Duodenal mucosa (tissue), 2 donors: ENCODE data around the gene SYTL1.

Experiments used
- H3K27ac ChIP-seq: one replicate; pipeline ENCODE4 v1.7.0; 2013; ENCODE audit warnings: low read depth, low read length
- H3K27me3 ChIP-seq, 2 donors: one replicate each; pipeline ENCODE4 v1.7.0; 2013; ENCODE audit warnings: low read length in 2 of 2, control low read depth in 1 of 2; ENCODE audit not compliant: insufficient read depth in 2 of 2, control insufficient read depth in 1 of 2
- H3K36me3 ChIP-seq, 2 donors: one replicate each; pipeline ENCODE4 v1.7.0; 2013; ENCODE audit warnings: low read length in 2 of 2, control low read depth in 1 of 2; ENCODE audit not compliant: insufficient read depth in 2 of 2, control insufficient read depth in 1 of 2
- H3K4me1 ChIP-seq, 2 donors: one replicate each; pipeline ENCODE4 v1.7.0; 2013; ENCODE audit warnings: low read length in 2 of 2, control low read depth in 1 of 2; ENCODE audit not compliant: insufficient read depth in 2 of 2, control insufficient read depth in 1 of 2
- H3K4me3 ChIP-seq, 2 donors: one replicate each; pipeline ENCODE4 v1.7.0; 2013; ENCODE audit warnings: low read length in 2 of 2, low read depth in 1 of 2
- H3K9ac ChIP-seq, 2 donors: one replicate each; pipeline ENCODE4 v1.7.0; 2013; ENCODE audit warnings: low read length in 2 of 2, low read depth in 1 of 2
- H3K9me3 ChIP-seq, 2 donors: one replicate each; pipeline ENCODE4 v1.7.0; 2013; ENCODE audit warnings: low read length in 2 of 2, control low read depth in 1 of 2; ENCODE audit not compliant: control insufficient read depth in 1 of 2

The SYTL1 gene

DNA sequence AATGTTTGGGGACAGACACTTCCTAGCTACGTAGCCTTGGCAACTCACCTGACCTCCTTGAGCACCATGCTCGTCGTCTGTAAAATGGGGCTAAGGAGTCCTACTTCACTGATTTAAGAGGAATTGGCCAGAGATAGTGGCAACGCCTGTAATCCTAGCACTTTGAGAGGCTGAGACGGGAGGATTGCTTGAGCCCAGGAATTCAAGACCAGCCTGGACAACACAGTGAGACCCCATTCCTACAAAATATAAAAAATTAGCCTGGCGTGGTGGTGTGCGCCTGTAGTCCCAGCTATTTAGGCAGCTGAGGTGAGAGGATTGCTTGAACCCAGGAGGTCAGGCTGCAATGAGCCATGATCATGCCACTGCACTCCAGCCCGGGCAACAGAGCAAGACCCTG is 4.5 kb downstream of the SYTL1 start:
- Histone ChIP-seq H3K27ac (no peak overlapping the region), H3K27me3 (peaks cover 0 to 4% of the 10 kb centered on the region in 2 donors), H3K4me1 (peaks cover 33 to 42% of the 10 kb centered on the region in 2 donors), H3K4me3 (no peak overlapping the region), H3K9ac (no peak overlapping the region), H3K9me3 (no peaks in the 10 kb centered on the region), H3K36me3 (no peaks in the 10 kb centered on the region)

DNA sequence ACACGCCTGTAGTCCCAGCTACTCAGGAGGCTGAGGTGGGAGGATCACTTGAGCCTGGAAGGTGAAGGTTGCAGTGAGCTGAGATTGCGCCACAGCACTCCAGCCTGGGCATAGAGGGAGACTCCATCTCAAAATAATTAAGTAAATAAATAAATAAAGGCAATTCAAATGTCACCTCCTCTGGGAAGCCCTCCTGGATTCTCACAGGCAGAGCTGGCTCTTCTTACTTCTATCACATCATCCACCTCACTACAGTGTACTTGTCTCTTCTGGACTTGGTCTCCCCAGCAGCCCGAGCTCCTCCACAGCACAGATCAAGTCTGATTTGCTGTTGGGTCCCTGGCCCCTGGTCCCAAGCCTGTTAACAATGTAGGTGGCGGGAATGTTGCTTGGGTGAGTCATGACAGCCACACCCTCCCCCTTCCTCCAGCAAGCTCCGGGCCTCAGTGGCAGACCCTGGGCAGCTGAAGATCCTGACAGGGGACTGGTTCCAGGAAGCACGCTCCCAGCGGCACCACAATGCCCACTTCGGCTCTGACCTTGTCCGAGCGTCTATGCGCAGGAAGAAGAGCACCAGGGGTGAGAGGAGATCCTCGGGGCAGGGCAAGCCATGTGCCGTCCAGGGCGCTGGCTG is 5.3 kb downstream of the SYTL1 start:
- H3K27ac ChIP-seq, result no peak overlapping the region
- no peaks in the 10 kb centered on the region for H3K36me3 ChIP-seq

DNA sequence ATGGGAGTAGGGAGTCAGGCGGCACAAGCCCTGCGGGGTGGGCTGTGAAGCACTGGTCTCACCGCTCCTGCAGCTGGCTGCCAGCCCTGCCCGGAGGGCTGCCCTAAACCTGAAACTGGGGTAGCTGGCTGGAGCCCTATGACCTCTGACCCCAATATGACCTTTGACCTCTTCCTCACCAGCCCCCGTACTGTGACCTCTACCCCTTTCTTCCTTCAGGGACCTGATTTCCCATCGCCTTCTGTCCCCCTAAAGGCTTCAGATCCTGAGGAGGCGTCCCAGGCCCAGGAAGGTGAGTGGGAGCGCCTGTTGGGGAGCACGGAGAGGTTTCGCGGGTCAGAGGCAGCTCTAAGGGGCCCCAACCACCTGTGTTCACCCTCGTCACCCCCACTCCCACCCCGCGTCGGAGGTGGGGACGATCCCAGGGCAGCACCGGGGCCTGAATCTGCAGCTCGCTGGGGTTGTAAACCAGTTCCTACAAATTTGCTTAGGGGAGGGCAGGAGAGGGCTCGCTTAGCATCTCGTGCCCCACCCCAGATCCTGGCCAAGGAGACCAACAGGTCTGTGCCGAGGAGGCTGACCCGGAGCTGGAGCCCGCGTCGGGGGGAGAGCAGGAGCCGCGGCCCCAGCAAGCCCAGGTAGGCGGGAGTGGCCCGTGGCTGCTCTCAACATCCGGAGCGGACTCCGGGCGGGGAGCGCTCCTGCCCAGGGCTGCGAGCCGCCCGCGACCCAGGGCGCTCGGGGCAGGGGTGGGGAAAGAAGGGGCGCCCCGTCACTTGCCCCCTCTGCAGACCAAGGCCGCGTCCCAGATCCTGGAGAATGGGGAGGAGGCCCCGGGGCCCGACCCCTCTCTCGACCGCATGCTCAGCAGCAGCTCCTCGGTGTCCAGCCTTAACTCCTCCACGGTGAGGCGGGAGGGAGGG is 7.3 kb downstream of the SYTL1 start:
- H3K27me3 ChIP-seq, result peaks cover 0 to 4% of the 10 kb centered on the region in 2 donors
- peaks cover 0 to 2% of the 10 kb centered on the region in 2 donors for H3K36me3 ChIP-seq
- H3K27ac ChIP-seq, result no peak overlapping the region
- H3K4me3 ChIP-seq, result peak overlapping the region; percentile 54 to 60
- H3K9me3 ChIP-seq, result no peaks in the 10 kb centered on the region
- H3K9ac ChIP-seq, result peak overlapping the region in 1 of 2 donors; percentile 64
- H3K4me1 ChIP-seq, result peaks cover 18 to 25% of the 10 kb centered on the region in 2 donors

More for the DNA sequence above, 5.3 kb downstream of the SYTL1 start:
- Histone ChIP-seq H3K4me3 (no peak overlapping the region), H3K27me3 (peaks cover 0 to 4% of the 10 kb centered on the region in 2 donors), H3K4me1 (peaks cover 26 to 39% of the 10 kb centered on the region in 2 donors), H3K9me3 (no peaks in the 10 kb centered on the region), H3K9ac (no peak overlapping the region)

DNA sequence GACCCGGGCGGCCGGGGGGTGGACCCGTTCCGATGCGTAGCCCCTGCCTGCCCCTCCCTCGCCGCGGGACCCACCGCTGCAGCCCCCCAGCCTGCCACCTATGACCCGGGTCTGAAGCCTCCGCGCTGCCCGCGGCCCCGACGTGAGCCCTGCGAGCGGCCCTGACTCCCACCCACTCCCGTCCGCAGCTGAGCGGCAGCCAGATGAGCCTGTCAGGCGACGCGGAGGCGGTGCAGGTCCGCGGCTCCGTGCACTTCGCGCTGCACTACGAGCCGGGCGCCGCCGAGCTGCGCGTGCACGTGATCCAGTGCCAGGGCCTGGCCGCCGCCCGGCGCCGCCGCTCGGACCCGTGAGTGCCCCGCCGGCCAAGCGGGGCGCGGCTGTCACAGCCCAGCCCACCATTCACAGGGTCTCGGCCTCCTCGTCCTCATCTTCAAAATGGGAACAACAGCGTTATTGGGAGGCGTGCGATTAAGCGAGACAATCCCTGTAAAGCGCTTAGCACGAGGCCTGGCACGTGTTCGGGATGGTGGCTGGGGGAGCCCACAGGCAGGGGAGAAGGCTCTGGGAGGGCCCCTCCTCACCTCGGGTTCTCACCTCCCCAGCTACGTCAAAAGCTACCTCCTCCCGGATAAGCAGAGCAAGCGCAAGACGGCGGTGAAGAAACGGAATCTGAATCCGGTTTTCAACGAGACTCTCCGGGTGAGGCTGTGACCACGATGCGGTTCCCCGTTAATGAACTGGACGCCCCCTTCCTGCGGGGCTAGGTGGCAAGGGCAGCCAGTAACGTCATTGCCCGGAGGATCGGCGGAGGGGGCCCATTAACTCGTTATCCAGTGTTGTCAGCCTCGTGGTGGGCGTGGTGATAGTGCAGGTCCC is 8.2 kb downstream of the SYTL1 start:
- peaks cover 18 to 25% of the 10 kb centered on the region in 2 donors for H3K4me1 ChIP-seq
- H3K36me3 ChIP-seq, result peaks cover 0 to 2% of the 10 kb centered on the region in 2 donors
- no peak overlapping the region for H3K9ac ChIP-seq
- peak overlapping the region; percentile 54 to 60 for H3K4me3 ChIP-seq
- no peaks in the 10 kb centered on the region for H3K9me3 ChIP-seq
- H3K27ac ChIP-seq, result no peak overlapping the region
- peaks cover 0 to 4% of the 10 kb centered on the region in 2 donors for H3K27me3 ChIP-seq

DNA sequence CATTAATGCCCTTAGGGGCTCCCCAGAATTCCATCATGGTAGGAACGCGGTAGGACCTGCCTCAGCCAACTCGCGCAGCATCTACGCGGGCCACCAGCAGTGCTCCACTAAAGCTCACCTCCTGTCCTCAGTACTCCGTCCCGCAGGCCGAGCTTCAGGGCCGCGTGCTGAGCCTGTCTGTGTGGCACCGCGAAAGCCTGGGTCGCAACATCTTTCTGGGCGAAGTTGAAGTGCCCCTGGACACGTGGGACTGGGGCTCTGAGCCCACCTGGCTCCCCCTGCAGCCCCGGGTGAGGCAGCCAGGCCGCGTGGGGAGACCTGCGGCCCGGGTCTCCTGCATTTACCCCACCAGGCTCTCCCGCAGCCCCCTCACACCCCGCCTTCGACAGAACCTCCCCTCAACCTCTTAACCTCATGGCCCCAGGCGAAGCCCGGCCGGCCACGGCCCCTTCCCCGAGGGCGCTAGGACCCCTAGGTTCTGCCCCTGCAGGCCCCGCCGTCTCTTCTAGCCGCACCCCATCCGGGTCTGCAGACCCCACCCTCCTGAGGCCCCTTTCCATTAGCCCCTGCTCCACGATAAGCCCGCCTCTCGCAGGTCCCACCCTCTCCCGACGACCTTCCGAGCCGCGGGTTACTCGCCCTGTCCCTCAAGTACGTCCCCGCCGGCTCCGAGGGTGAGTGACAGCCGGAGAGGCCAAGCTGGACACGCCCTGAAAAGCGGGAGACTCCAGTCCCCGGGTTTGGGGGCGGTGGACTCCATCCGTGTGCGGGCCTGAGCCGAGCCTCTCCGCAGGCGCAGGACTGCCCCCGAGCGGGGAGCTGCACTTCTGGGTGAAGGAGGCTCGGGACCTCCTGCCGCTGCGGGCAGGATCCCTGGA is 9.1 kb downstream of the SYTL1 start:
- Histone ChIP-seq H3K4me3 (peak overlapping the region; percentile 30 to 54), H3K4me1 (peaks cover 18 to 25% of the 10 kb centered on the region in 2 donors), H3K27me3 (peaks cover 0 to 4% of the 10 kb centered on the region in 2 donors), H3K9ac (peak overlapping the region in 1 of 2 donors; percentile 43), H3K36me3 (peaks cover 0 to 7% of the 10 kb centered on the region in 2 donors), H3K27ac (no peak overlapping the region), H3K9me3 (no peaks in the 10 kb centered on the region)

DNA sequence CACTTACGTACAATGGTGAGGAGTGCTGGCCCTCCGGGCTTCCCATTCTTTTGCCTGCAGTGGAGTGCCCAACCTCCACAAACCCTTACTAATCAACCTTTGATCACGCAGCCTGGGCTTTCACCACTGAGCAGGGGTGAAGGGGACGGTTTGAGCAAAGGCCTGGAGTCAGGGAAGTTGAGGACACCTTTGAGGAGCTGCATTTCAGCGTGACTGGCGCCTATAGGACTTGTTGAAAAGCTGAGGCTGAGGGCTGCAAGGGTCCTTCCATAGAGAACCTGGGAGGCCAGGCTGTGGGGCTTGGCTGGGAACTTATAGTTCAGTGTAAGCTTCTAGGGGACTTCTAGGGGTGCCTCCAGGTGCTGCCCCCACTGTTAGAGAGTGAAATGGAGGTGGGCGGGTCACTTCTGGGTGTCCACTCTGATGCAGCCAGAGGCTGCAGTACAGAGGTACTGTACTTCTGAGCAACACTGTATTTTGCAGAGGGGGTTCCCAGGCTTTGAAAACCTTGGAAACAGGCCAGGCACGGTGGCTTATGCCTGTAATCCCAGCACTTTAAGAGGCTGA is 9.8 kb downstream of the SYTL1 start:
- H3K4me1 ChIP-seq, result peaks cover 19 to 25% of the 10 kb centered on the region in 2 donors
- peak overlapping the region in 1 of 2 donors; percentile 43 for H3K9ac ChIP-seq
- peaks cover 0 to 11% of the 10 kb centered on the region in 2 donors for H3K36me3 ChIP-seq
- H3K4me3 ChIP-seq, result peak overlapping the region; percentile 30 to 54
- H3K27ac ChIP-seq, result no peak overlapping the region
- H3K27me3 ChIP-seq, result peaks cover 0 to 4% of the 10 kb centered on the region in 2 donors
- H3K9me3 ChIP-seq, result no peaks in the 10 kb centered on the region

DNA sequence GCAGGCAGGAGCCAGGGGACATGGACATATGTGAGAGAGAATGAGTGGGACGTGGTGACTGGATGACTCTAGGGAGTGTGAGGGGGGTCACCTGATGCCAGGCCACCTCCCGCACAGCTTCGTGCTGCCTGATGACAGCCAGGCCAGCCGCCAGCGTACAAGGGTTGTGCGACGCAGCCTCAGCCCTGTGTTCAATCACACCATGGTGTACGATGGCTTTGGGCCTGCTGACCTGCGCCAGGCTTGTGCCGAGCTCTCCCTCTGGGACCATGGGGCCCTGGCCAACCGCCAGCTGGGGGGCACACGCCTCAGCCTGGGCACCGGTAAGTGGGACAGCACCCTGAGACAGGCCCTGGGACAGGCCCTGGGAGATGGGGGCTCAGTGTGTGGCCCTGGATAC is 11.3 kb downstream of the SYTL1 start:
- Histone ChIP-seq H3K9ac (no peak overlapping the region), H3K9me3 (no peaks in the 10 kb centered on the region), H3K4me3 (no peak overlapping the region), H3K27ac (no peak overlapping the region), H3K27me3 (peaks cover 0 to 4% of the 10 kb centered on the region in 2 donors), H3K36me3 (peaks cover 0 to 11% of the 10 kb centered on the region in 2 donors), H3K4me1 (peaks cover 27 to 36% of the 10 kb centered on the region in 2 donors)

DNA sequence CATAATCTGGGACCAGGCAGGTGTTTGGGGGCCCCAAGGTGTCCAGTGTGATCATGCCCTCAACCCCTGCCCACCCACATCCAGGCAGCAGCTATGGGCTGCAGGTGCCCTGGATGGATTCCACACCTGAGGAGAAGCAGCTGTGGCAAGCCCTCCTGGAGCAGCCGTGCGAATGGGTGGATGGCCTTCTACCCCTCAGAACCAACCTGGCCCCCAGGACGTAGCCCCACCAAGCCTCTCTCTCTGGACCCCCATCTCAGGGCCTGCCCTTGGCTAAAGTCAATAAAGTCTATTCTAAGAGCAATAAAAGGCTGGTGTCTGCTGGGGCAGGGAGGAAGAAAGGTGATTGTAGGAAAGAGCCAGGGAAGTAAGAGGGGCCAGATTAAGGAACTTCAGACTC is 11.8 kb downstream of the SYTL1 start:
- Histone ChIP-seq H3K4me1 (peaks cover 27 to 36% of the 10 kb centered on the region in 2 donors), H3K4me3 (no peak overlapping the region), H3K9ac (no peak overlapping the region), H3K9me3 (no peaks in the 10 kb centered on the region), H3K27me3 (peaks cover 0 to 4% of the 10 kb centered on the region in 2 donors), H3K36me3 (peaks cover 0 to 11% of the 10 kb centered on the region in 2 donors), H3K27ac (no peak overlapping the region)

DNA sequence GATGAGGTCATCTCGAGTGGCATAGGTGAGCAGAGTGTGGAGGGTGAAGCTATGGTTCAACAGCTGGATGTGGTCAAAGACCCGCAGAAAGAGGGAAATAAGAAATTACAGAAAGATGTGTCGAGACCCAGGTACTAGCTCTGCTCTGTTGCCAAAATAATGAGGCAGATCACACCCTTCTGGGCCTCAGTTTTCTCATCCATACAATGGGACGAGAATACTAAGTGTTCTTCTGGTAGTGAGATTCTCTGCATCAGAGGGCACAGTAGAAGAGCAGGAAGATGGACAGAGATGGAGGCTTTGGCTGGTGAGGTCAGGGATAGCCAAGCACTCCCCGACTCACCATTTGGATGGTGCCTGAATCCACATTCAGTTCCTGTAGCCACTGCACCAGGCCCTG is 13.9 kb downstream of the SYTL1 start:
- Histone ChIP-seq H3K4me1 (peaks cover 19 to 27% of the 10 kb centered on the region in 2 donors), H3K9me3 (no peaks in the 10 kb centered on the region), H3K27me3 (no peaks in the 10 kb centered on the region), H3K9ac (no peak overlapping the region), H3K27ac (no peak overlapping the region), H3K4me3 (no peak overlapping the region), H3K36me3 (peaks cover 0 to 11% of the 10 kb centered on the region in 2 donors)
